ENCODE data around the gene LIMCH1. TPM values are rescaled to one million over a fixed set of nuclear protein-coding genes. Genes with fewer than 3 reads are reported as not detected.

LIMCH1 gene
- total RNA-seq, 1 donor = 9.0 TPM

DNA sequence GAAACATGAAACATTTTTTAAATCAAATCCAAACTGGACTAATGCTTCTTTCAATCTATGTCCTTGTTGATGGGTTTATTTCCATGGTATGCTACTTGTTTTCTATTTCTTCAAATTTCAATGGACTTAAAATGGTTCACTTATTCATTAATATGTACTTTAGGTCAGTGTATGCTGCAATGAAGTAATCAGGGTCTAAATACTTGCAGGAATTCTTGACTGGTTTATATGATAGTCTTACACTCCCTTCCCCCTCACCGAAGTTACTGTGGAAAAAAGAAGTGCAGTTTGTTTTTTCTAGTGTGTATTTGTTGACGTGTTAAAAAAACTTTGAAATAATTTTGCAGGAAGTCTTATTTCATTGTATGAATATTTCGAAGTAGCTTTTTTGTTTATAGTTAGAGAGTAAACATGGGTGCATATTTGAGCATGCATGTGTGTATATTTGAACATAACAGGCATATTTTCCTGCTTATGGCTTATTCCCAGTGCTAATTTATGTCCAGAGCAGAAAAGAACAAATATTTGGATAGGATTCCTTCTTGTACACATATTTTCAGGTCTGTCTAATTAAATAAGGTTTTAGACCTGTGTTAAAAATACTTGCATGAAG lies 65.0 kb downstream of the LIMCH1 start:
- no peak overlapping the region for H2AFZ ChIP-seq (ENCODE audit: low read length)
- no peaks in the 10 kb centered on the region for H3K79me2 ChIP-seq (ENCODE audit: insufficient read depth, low read length)
- H3K4me3 ChIP-seq (ENCODE audit: insufficient read depth, low read length) = no peak overlapping the region
- H3K9me3 ChIP-seq (ENCODE audit: low read depth, low read length) = no peaks in the 10 kb centered on the region
- H3K4me1 ChIP-seq (ENCODE audit: insufficient read depth, low read length) = no peaks in the 10 kb centered on the region
- no peak for DNase-seq (ENCODE audit: insufficient read length, low spot score, missing footprints)
- H3K27me3 ChIP-seq (ENCODE audit: insufficient read depth, low read length) = no peaks in the 10 kb centered on the region
- no peaks in the 10 kb centered on the region for H4K20me1 ChIP-seq (ENCODE audit: insufficient read depth, low read length)
- H3K4me2 ChIP-seq (ENCODE audit: insufficient read depth, low read length) = no peak overlapping the region
- no peak overlapping the region for H3K27ac ChIP-seq (ENCODE audit: low read depth, low read length)
- TF ChIP-seq, protein P1, sequence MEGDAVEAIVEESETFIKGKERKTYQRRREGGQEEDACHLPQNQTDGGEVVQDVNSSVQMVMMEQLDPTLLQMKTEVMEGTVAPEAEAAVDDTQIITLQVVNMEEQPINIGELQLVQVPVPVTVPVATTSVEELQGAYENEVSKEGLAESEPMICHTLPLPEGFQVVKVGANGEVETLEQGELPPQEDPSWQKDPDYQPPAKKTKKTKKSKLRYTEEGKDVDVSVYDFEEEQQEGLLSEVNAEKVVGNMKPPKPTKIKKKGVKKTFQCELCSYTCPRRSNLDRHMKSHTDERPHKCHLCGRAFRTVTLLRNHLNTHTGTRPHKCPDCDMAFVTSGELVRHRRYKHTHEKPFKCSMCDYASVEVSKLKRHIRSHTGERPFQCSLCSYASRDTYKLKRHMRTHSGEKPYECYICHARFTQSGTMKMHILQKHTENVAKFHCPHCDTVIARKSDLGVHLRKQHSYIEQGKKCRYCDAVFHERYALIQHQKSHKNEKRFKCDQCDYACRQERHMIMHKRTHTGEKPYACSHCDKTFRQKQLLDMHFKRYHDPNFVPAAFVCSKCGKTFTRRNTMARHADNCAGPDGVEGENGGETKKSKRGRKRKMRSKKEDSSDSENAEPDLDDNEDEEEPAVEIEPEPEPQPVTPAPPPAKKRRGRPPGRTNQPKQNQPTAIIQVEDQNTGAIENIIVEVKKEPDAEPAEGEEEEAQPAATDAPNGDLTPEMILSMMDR (IDR thresholded peaks at IDR 0.05; ENCODE audit: extremely low read depth, low read depth, low read length) = no peak
- no peaks in the 10 kb centered on the region for H3K36me3 ChIP-seq (ENCODE audit: insufficient read depth, low read length)

DNA sequence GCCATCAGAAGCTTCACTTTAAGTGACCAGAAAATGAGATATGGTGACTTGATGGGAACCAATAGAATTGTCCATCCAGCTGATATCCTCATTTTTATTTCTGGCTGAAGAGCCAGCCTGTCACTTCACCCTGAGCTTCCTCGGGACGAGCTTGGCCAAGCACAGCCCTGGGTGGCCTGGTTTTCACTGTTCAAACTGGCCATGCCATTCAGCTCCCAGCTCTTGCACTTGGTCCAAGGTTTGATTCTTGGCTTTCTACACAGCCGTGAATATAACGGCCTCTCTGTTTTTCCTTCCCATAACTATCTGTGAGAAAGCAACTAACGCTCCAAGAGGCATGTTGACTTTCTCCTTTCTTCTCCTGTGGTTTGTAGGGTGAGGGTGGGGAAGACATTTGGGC lies 71.9 kb downstream of the LIMCH1 start:
- Histone ChIP-seq H3K4me1 (ENCODE audit: insufficient read depth, low read length) (peaks cover 3% of the 10 kb centered on the region), H3K4me2 (ENCODE audit: insufficient read depth, low read length) (no peak overlapping the region), H4K20me1 (ENCODE audit: insufficient read depth, low read length) (no peaks in the 10 kb centered on the region), H3K27me3 (ENCODE audit: insufficient read depth, low read length) (peaks cover 10% of the 10 kb centered on the region), H3K4me3 (ENCODE audit: insufficient read depth, low read length) (no peak overlapping the region), H3K36me3 (ENCODE audit: insufficient read depth, low read length) (no peaks in the 10 kb centered on the region), H3K9me3 (ENCODE audit: low read depth, low read length) (no peaks in the 10 kb centered on the region), H3K79me2 (ENCODE audit: insufficient read depth, low read length) (no peaks in the 10 kb centered on the region), H3K27ac (ENCODE audit: low read depth, low read length) (no peak overlapping the region), H2AFZ (ENCODE audit: low read length) (no peak overlapping the region)
- TF ChIP-seq, protein P1 (IDR thresholded peaks at IDR 0.05; ENCODE audit: extremely low read depth, low read depth, low read length) = no peak
- no peak for DNase-seq (ENCODE audit: insufficient read length, low spot score, missing footprints)

DNA sequence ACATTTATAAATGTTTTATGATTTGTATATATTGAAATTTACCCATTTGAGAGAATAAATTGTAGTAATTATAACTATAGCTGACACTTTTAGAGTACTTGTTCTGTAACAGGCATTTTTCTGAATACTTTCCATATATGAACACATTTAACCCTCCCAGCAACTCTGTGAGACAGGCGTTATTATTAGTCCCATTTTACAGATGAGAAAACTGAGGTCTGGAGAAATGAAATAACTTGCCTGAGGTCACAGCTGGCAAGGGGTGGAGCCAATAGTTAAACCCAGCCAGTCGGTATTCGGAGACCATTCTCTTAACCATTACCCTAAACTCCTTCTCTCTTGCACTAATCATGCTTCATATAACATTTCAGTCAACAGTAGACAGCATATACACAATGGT lies 72.5 kb downstream of the LIMCH1 start:
- no peak overlapping the region for H2AFZ ChIP-seq (ENCODE audit: low read length)
- no peak overlapping the region for H3K27ac ChIP-seq (ENCODE audit: low read depth, low read length)
- H3K36me3 ChIP-seq (ENCODE audit: insufficient read depth, low read length) = no peaks in the 10 kb centered on the region
- no peaks in the 10 kb centered on the region for H4K20me1 ChIP-seq (ENCODE audit: insufficient read depth, low read length)
- no peak overlapping the region for H3K4me2 ChIP-seq (ENCODE audit: insufficient read depth, low read length)
- H3K9me3 ChIP-seq (ENCODE audit: low read depth, low read length) = no peaks in the 10 kb centered on the region
- peaks cover 10% of the 10 kb centered on the region for H3K27me3 ChIP-seq (ENCODE audit: insufficient read depth, low read length)
- TF ChIP-seq, protein P1 (IDR thresholded peaks at IDR 0.05; ENCODE audit: extremely low read depth, low read depth, low read length) = no peak
- H3K4me3 ChIP-seq (ENCODE audit: insufficient read depth, low read length) = no peak overlapping the region
- H3K4me1 ChIP-seq (ENCODE audit: insufficient read depth, low read length) = peaks cover 3% of the 10 kb centered on the region
- H3K79me2 ChIP-seq (ENCODE audit: insufficient read depth, low read length) = no peaks in the 10 kb centered on the region
- DNase-seq (ENCODE audit: insufficient read length, low spot score, missing footprints) = no peak

DNA sequence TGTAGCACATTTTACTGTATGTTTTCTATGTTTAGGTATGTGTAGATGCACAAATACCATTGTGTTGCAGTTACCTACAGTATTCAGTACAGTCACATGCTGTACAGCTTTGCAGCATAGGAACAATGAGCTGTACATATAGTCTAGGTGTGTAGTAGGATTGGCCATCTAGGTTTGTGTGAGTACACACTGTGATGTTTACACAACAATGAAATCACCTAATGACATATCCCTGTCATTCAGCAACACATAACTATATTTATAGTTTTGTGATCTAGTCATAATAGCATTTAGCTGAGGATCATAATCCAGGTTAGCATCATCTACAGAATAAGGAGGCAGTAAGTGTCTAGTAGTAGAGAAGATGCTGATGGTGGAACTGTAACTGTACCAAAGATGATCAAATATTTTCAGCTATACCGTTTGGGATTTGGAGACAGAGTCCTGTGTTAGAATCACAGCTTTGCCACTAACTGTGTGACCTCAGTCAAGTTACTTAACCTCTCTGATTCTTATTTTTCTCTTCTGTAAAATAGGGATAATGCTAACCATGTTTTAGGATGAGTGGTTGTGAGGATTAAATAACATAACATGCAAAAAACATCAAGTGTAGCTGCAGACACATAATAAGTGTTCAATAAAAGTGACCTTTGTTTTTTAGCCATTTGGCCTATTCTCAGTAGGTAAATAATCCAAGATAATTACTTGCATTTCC lies 73.3 kb downstream of the LIMCH1 start:
- Histone ChIP-seq H3K9me3 (ENCODE audit: low read depth, low read length) (no peaks in the 10 kb centered on the region), H3K27ac (ENCODE audit: low read depth, low read length) (no peak overlapping the region), H3K4me1 (ENCODE audit: insufficient read depth, low read length) (peaks cover 3% of the 10 kb centered on the region), H3K4me3 (ENCODE audit: insufficient read depth, low read length) (no peak overlapping the region), H3K36me3 (ENCODE audit: insufficient read depth, low read length) (no peaks in the 10 kb centered on the region), H3K79me2 (ENCODE audit: insufficient read depth, low read length) (no peaks in the 10 kb centered on the region), H2AFZ (ENCODE audit: low read length) (no peak overlapping the region), H4K20me1 (ENCODE audit: insufficient read depth, low read length) (no peaks in the 10 kb centered on the region), H3K4me2 (ENCODE audit: insufficient read depth, low read length) (no peak overlapping the region), H3K27me3 (ENCODE audit: insufficient read depth, low read length) (peaks cover 12% of the 10 kb centered on the region)
- peak; percentile 23 for DNase-seq (ENCODE audit: insufficient read length, low spot score, missing footprints)
- TF ChIP-seq, protein P1 (IDR thresholded peaks at IDR 0.05; ENCODE audit: extremely low read depth, low read depth, low read length) = no peak

All from osteoblast (primary cell).